ENCODE results near the gene LCE1E.

Gene LCE1E

GRCh38 chr1:152776361-152776760 is 9.7 kb upstream of the LCE1E start:
- no peak for TF ChIP-seq Cebpa-rat (IDR thresholded peaks at IDR 0.05)
- Histone ChIP-seq H3K4me3 (no peak overlapping the region), H3K36me3 (no peaks in the 10 kb centered on the region), H3K9me3 (no peaks in the 10 kb centered on the region), H3K9ac (no peak overlapping the region), H3K4me1 (no peaks in the 10 kb centered on the region), H3K27me3 (no peaks in the 10 kb centered on the region), H3K4me2 (no peak overlapping the region), H4K20me1 (no peaks in the 10 kb centered on the region), H3K27ac (no peak overlapping the region)

GRCh38 chr1:152777510-152778137 is 8.4 kb upstream of the LCE1E start:
- Histone ChIP-seq H3K27me3 (no peaks in the 10 kb centered on the region), H3K36me3 (no peaks in the 10 kb centered on the region), H3K4me3 (no peak overlapping the region), H3K9me3 (no peaks in the 10 kb centered on the region), H3K4me2 (no peak overlapping the region), H4K20me1 (no peaks in the 10 kb centered on the region), H3K4me1 (no peaks in the 10 kb centered on the region), H3K27ac (no peak overlapping the region), H3K9ac (no peak overlapping the region)
- TF ChIP-seq Cebpa-rat (IDR thresholded peaks at IDR 0.05), result no peak

GRCh38 chr1:152783095-152783494 is 3.0 kb upstream of the LCE1E start:
- Histone ChIP-seq H3K36me3 (no peaks in the 10 kb centered on the region), H3K9ac (no peak overlapping the region), H3K4me2 (no peak overlapping the region), H3K4me1 (peaks cover 12% of the 10 kb centered on the region), H3K4me3 (no peak overlapping the region), H3K27ac (no peak overlapping the region), H3K27me3 (no peaks in the 10 kb centered on the region), H3K9me3 (no peaks in the 10 kb centered on the region), H4K20me1 (no peaks in the 10 kb centered on the region)
- TF ChIP-seq Cebpa-rat (IDR thresholded peaks at IDR 0.05), result no peak

GRCh38 chr1:152795686-152796085 is 9.6 kb downstream of the LCE1E start:
- H3K4me3 ChIP-seq, result no peak overlapping the region
- no peak for TF ChIP-seq Cebpa-rat (IDR thresholded peaks at IDR 0.05)

GRCh38 chr1:152796421-152796820 is 10.4 kb downstream of the LCE1E start, which contains the start of gene LCE1D:
Gene LCE1D (plus strand): TSS chr1:152796721. CDS start chr1:152797795, 1,074 bp downstream.
- no peak within 1 kb of the TSS for H3K27ac ChIP-seq
- H4K20me1 ChIP-seq, result no peaks in the 10 kb centered on the region
- 0 out of 2 replicates have a peak, but pooled peaks cover 7% of the 10 kb centered on the region for H3K4me1 ChIP-seq
- no peak within 1 kb of the TSS for H3K4me2 ChIP-seq
- no peak for TF ChIP-seq Cebpa-rat (IDR thresholded peaks at IDR 0.05)
- no peaks in the 10 kb centered on the region for H3K36me3 ChIP-seq
- H3K4me3 ChIP-seq, result no peak within 1 kb of the TSS
- no peaks in the 10 kb centered on the region for H3K9me3 ChIP-seq
- H3K27me3 ChIP-seq, result no peaks in the 10 kb centered on the region
- H3K9ac ChIP-seq, result no peak within 1 kb of the TSS

More at GRCh38 chr1:152795686-152796085, 9.6 kb downstream of the LCE1E start:
- Histone ChIP-seq H3K4me1 (0 out of 2 replicates have a peak, but pooled peaks cover 7% of the 10 kb centered on the region), H3K27ac (no peak overlapping the region), H3K27me3 (no peaks in the 10 kb centered on the region), H3K36me3 (no peaks in the 10 kb centered on the region), H4K20me1 (no peaks in the 10 kb centered on the region), H3K9ac (no peak overlapping the region), H3K9me3 (no peaks in the 10 kb centered on the region), H3K4me2 (no peak overlapping the region)

- Histone ChIP-seq H3K4me2 (no peak overlapping the region), H3K4me1 (0 out of 2 replicates have a peak, but pooled peaks cover 7% of the 10 kb centered on the region), H3K4me3 (no peak overlapping the region), H3K9ac (no peak overlapping the region), H3K27ac (no peak overlapping the region), H4K20me1 (no peaks in the 10 kb centered on the region), H3K9me3 (no peaks in the 10 kb centered on the region), H3K36me3 (no peaks in the 10 kb centered on the region), H3K27me3 (no peaks in the 10 kb centered on the region)
- TF ChIP-seq Cebpa-rat (IDR thresholded peaks at IDR 0.05), result no peak
Measured at GRCh38 chr1:152801333-152801732, 15.3 kb downstream of the LCE1E start.

- Histone ChIP-seq H4K20me1 (no peaks in the 10 kb centered on the region), H3K36me3 (no peaks in the 10 kb centered on the region), H3K9ac (no peak within 1 kb of the TSS), H3K9me3 (no peaks in the 10 kb centered on the region), H3K4me2 (no peak within 1 kb of the TSS), H3K4me1 (no peaks in the 10 kb centered on the region), H3K4me3 (no peak within 1 kb of the TSS), H3K27me3 (no peaks in the 10 kb centered on the region), H3K27ac (no peak within 1 kb of the TSS)
- TF ChIP-seq Cebpa-rat (IDR thresholded peaks at IDR 0.05), result no peak
Measured at GRCh38 chr1:152806576-152806975, 20.5 kb downstream of the LCE1E start, which contains the start of gene LCE1C. Gene LCE1C (minus strand): TSS chr1:152806651. CDS start chr1:152805478, 1,173 bp downstream.

- no peaks in the 10 kb centered on the region for H4K20me1 ChIP-seq
- H3K9ac ChIP-seq, result no peak overlapping the region
- H3K9me3 ChIP-seq, result no peaks in the 10 kb centered on the region
- H3K4me2 ChIP-seq, result no peak overlapping the region
- H3K4me3 ChIP-seq, result no peak overlapping the region
- no peaks in the 10 kb centered on the region for H3K36me3 ChIP-seq
- H3K4me1 ChIP-seq, result no peaks in the 10 kb centered on the region
- H3K27me3 ChIP-seq, result no peaks in the 10 kb centered on the region
- no peak for TF ChIP-seq Cebpa-rat (IDR thresholded peaks at IDR 0.05)
- H3K27ac ChIP-seq, result no peak overlapping the region
Measured at GRCh38 chr1:152811050-152811449, 25.0 kb downstream of the LCE1E start.

GRCh38 chr1:152811671-152812070 is 25.6 kb downstream of the LCE1E start, which contains the start of gene LCE1B:
Gene LCE1B (plus strand): TSS chr1:152811971. CDS start chr1:152812447, 476 bp downstream.
- H3K9me3 ChIP-seq, result no peaks in the 10 kb centered on the region
- TF ChIP-seq Cebpa-rat (IDR thresholded peaks at IDR 0.05), result no peak
- H3K9ac ChIP-seq, result no peak within 1 kb of the TSS

GRCh38 chr1:152817309-152817708 is 31.3 kb downstream of the LCE1E start:
- H3K9ac ChIP-seq, result no peak overlapping the region
- H3K4me3 ChIP-seq, result no peak overlapping the region
- no peak overlapping the region for H3K27ac ChIP-seq
- H4K20me1 ChIP-seq, result no peaks in the 10 kb centered on the region
- no peaks in the 10 kb centered on the region for H3K9me3 ChIP-seq
- no peak overlapping the region for H3K4me2 ChIP-seq
- no peaks in the 10 kb centered on the region for H3K36me3 ChIP-seq
- no peak for TF ChIP-seq Cebpa-rat (IDR thresholded peaks at IDR 0.05)
- peaks cover 7% of the 10 kb centered on the region; the same call in 1 of the 2 replicates for H3K4me1 ChIP-seq
- no peaks in the 10 kb centered on the region for H3K27me3 ChIP-seq

More at GRCh38 chr1:152811671-152812070, 25.6 kb downstream of the LCE1E start, which contains the start of gene LCE1B:
- H3K27me3 ChIP-seq, result no peaks in the 10 kb centered on the region
- no peaks in the 10 kb centered on the region for H3K36me3 ChIP-seq
- no peak within 1 kb of the TSS for H3K4me2 ChIP-seq
- H3K27ac ChIP-seq, result no peak within 1 kb of the TSS
- H4K20me1 ChIP-seq, result no peaks in the 10 kb centered on the region
- H3K4me1 ChIP-seq, result no peaks in the 10 kb centered on the region
- no peak within 1 kb of the TSS for H3K4me3 ChIP-seq
